ENCODE measurements around the gene ZC3H6. TPM values are rescaled to one million over a fixed set of nuclear protein-coding genes. Genes with fewer than 3 reads are reported as not detected.
"Not testable (repeated sequence)": the region's sequence is repeated elsewhere in the genome, so short reads cannot be mapped to it uniquely, and the experiment has no call there.

ZC3H6 gene
- total RNA-seq, 1 donor from 2014 or later: 7.3 TPM

- H3K9me3 Mint-ChIP-seq: peaks cover 2% of the 10 kb centered on the region
- no peak overlapping the region for H3K27ac Mint-ChIP-seq (ENCODE audit: unreplicated experiment)
- no peaks in the 10 kb centered on the region for H3K4me1 Mint-ChIP-seq
- no peak overlapping the region for H3K4me3 Mint-ChIP-seq
- no peak for DNase-seq (ENCODE audit: low read depth, low spot score)
- no peak for TF ChIP-seq CTCF (conservative IDR thresholded peaks at IDR 0.05)
- H3K27me3 Mint-ChIP-seq (ENCODE audit: low read depth): no peaks in the 10 kb centered on the region
- H3K36me3 Mint-ChIP-seq (ENCODE audit: low read depth): no peaks in the 10 kb centered on the region
Measured at GRCh38 chr2:112343827-112344585, 68.6 kb downstream of the ZC3H6 start.

DNA sequence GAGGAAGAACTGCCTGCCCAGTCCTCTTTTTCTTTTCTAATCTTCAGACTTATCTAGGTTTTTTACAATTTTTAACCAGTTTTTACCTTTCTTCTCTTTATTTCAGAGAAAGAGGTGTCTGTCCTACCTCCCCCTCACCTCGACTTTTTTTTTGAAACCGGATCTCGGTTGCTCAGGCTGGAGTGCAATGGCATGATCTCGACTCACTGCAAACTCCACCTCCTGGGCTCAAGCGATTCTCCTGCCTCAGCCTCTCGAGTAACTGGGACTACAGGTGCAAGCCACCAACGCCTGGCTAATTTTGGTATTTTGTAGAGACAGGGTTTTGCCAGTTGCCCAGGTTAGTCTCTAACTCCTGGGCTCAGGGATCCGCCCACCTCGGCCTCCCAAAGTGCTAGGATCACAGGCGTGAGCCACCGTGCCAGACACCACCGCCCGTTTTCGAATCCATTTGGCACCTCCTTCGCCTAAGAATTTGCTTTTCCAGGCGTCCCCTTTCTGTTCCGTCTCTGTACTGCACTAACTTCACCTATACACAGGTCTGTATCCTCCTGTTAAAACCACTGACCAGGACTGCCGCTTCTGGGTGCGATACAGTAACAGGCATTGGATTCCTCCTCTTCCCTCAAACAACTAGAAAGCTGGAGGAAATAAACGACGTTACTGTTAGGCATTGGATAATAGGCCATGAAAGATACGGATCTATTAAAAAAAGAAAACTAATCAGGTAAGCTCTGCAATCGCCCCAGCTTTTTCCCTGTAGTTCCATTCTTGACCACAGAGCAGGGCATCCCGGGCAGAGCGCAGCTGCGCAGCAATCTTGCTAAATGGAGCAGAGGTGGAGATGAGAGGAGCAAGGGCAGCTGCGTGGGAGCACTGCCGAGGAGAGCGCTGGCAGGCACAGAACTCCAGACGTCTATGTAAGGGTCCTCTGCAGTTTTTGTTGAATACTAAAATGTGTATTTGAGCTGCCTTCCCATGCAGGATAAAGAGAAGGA lies 69.9 kb downstream of the ZC3H6 start:
- no peak for TF ChIP-seq CTCF (conservative IDR thresholded peaks at IDR 0.05)
- Mint-ChIP-seq H3K36me3 (ENCODE audit: low read depth) (no peaks in the 10 kb centered on the region), H3K27ac (ENCODE audit: unreplicated experiment) (no peak overlapping the region), H3K27me3 (ENCODE audit: low read depth) (no peaks in the 10 kb centered on the region), H3K9me3 (peaks cover 2% of the 10 kb centered on the region), H3K4me1 (no peaks in the 10 kb centered on the region), H3K4me3 (no peak overlapping the region)
- no peak for DNase-seq (ENCODE audit: low read depth, low spot score)

GRCh38 chr2:112352292-112352691 lies 76.9 kb downstream of the ZC3H6 start:
- H3K36me3 Mint-ChIP-seq (ENCODE audit: low read depth); H3K27ac Mint-ChIP-seq (ENCODE audit: unreplicated experiment): not testable (repeated sequence)

DNA sequence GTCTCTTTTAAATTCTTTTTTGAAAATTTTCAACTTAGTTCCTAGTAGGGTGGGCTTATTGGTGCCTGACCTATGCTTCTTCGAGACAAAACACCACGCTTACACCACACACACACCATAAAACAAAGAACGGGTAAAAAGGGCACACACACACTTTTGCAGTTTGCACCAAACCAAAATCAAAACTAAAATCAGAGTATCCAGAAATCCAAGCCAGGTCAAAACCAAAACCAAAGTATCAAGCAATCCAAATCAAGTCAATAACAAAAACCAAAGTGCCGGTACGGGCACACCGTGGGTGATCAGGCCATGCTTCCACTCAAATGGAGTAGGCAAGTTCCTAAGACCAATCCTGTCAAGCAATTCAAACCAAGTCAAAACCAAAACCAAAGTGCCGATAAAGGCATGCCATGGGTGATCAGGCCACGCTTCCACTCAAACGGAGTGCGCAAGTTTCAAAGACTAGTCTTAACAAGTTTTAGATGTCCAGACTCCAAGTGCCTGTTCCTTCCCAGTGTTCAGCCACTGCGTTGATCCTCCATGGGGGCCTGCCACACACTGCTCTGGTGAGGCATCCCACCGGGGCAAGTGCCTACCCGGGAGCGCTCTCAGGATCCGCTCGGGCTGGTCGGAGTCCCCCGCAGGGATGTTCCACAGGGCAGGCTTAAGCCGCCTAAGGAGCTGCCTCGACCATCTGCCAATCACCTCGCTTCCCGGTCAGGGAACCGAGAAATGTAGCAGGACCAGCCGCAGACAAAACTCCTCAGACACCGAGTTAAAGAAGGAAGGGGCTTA lies 77.6 kb downstream of the ZC3H6 start:
- not testable (repeated sequence) for H3K27ac Mint-ChIP-seq (ENCODE audit: unreplicated experiment); H3K4me3 Mint-ChIP-seq; H3K36me3 Mint-ChIP-seq (ENCODE audit: low read depth); H3K9me3 Mint-ChIP-seq; DNase-seq (ENCODE audit: low read depth, low spot score); H3K27me3 Mint-ChIP-seq (ENCODE audit: low read depth); H3K4me1 Mint-ChIP-seq

More at GRCh38 chr2:112352292-112352691, 76.9 kb downstream of the ZC3H6 start:
- DNase-seq (ENCODE audit: low read depth, low spot score); H3K4me3 Mint-ChIP-seq; H3K9me3 Mint-ChIP-seq; H3K27me3 Mint-ChIP-seq (ENCODE audit: low read depth); H3K4me1 Mint-ChIP-seq: not testable (repeated sequence)

DNA sequence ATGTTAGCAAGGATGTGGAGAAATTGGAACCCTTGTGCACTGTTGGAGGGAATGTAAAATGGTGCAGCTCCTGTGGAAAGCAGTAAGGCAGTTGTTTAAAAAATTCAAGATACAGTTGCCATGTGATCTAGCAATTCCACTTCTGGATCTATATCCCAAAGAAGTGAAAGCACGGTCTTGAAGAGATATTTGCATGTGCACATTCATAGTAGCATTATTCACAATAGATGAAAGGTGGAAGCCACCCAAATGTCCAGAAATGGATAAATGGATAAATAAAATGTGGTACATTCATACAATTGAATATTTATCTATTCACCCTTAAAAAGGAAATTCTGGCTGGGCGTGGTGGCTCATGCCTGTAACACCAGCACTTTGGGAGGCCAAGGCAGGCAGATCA lies 78.9 kb downstream of the ZC3H6 start:
- H3K4me1 Mint-ChIP-seq; H3K27ac Mint-ChIP-seq (ENCODE audit: unreplicated experiment); H3K36me3 Mint-ChIP-seq (ENCODE audit: low read depth); DNase-seq (ENCODE audit: low read depth, low spot score); H3K27me3 Mint-ChIP-seq (ENCODE audit: low read depth); H3K9me3 Mint-ChIP-seq; H3K4me3 Mint-ChIP-seq: not testable (repeated sequence)

GRCh38 chr2:112360055-112360454 lies 84.7 kb downstream of the ZC3H6 start:
- H3K27me3 Mint-ChIP-seq (ENCODE audit: low read depth); DNase-seq (ENCODE audit: low read depth, low spot score); H3K27ac Mint-ChIP-seq (ENCODE audit: unreplicated experiment): not testable (repeated sequence)

More at GRCh38 chr2:112360055-112360454, 84.7 kb downstream of the ZC3H6 start:
- H3K9me3 Mint-ChIP-seq; H3K4me3 Mint-ChIP-seq; H3K4me1 Mint-ChIP-seq; H3K36me3 Mint-ChIP-seq (ENCODE audit: low read depth): not testable (repeated sequence)

Other genes starting within 250 kb of the ZC3H6 start
- 6.2 and 7.8 TPM in 2 replicates for gene TMEM87B, start 220.3 kb upstream of the ZC3H6 start, total RNA-seq
- 19.1 and 21.4 TPM in 2 replicates for gene FBLN7, start 137.2 kb upstream of the ZC3H6 start, total RNA-seq
- 18.3 and 19.4 TPM in 2 replicates for gene ZC3H8, start 20.6 kb upstream of the ZC3H6 start, total RNA-seq
- 4.3 and 4.8 TPM in 2 replicates for gene RGPD8, start 158.0 kb downstream of the ZC3H6 start, total RNA-seq
- gene TTL, start 206.6 kb downstream of the ZC3H6 start, total RNA-seq: 80.0 and 87.0 TPM in 2 replicates

All from neural crest cell (in vitro differentiated cells).